Skeletal muscle tissue (tissue), 4 donors: Measurements from ENCODE around the gene SLC26A11. TPM values are rescaled to one million over a fixed set of nuclear protein-coding genes. Genes with fewer than 3 reads are reported as not detected.
"Not testable (repeated sequence)": the region's sequence is repeated elsewhere in the genome, so short reads cannot be mapped to it uniquely, and the experiment has no call there.

Experiments used
- H3K27ac ChIP-seq: one replicate; pipeline ENCODE4 v1.7.0; 2013; ENCODE audit warnings: mild to moderate bottlenecking, low read depth, low read length, inconsistent platforms
- H3K27me3 ChIP-seq, 3 donors: one replicate each; pipeline ENCODE4 v1.7.0; 2013; ENCODE audit warnings: low read length in 3 of 3; ENCODE audit not compliant: control insufficient read depth in 3 of 3, insufficient read depth in 3 of 3
- H3K36me3 ChIP-seq, 3 donors: one replicate each; pipeline ENCODE4 v1.7.0; 2013; ENCODE audit warnings: low read length in 3 of 3; ENCODE audit not compliant: control insufficient read depth in 3 of 3, insufficient read depth in 3 of 3
- H3K4me1 ChIP-seq, 3 donors: one replicate each; pipeline ENCODE4 v1.7.0; 2013; ENCODE audit warnings: low read length in 3 of 3, mild to moderate bottlenecking in 3 of 3; ENCODE audit not compliant: control insufficient read depth in 3 of 3, insufficient read depth in 3 of 3
- H3K4me3 ChIP-seq, 3 donors: one replicate each; pipeline ENCODE4 v1.7.0; 2013; ENCODE audit warnings: low read length in 3 of 3
- H3K9ac ChIP-seq, 3 donors: one replicate each; pipeline ENCODE4 v1.7.0; 2013; ENCODE audit warnings: low read length in 3 of 3, mild to moderate bottlenecking in 3 of 3, moderate library complexity in 2 of 3, low read depth in 1 of 3
- H3K9me3 ChIP-seq, 3 donors: one replicate each; pipeline ENCODE4 v1.7.0; 2013; ENCODE audit warnings: low read length in 3 of 3; ENCODE audit not compliant: control insufficient read depth in 3 of 3
- total RNA-seq: library from RNA; depleted of rRNA; stranded (reverse); fragments of >200 nt; gene quantifications from one replicate; pipeline ENCODE4 v1.2.3, GENCODE V29; 2014
- donor health status: Osteomylitis.

Gene SLC26A11
- total RNA-seq, 1 donor from 2014 or later: 7.3 TPM

DNA sequence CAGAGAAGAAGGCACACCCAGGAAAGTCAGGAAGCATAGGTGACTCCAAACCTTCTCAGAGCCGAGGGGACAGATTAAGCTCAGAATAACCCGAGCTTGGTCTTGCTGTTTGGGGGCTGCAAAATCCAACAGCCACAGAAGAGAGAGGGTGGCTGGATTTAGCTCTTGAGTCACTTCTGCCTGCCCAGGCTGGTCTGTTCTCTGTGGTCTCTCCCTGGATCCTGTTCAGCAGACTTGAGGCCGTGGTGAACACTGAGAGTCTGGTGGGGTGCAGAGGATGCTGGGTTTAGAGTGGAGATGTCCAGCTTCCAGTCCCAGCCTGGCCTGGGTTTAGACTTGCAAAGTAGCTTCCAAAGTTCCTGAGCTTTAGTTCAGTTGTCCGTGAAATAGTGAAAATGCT lies 8.8 kb downstream of the SLC26A11 start:
- peaks cover under 1 to 6% (median 4%) of the 10 kb centered on the region in 3 donors for H3K4me1 ChIP-seq
- H3K9ac ChIP-seq: no peak overlapping the region
- no peak overlapping the region for H3K27ac ChIP-seq
- peaks cover 0 to 6% (median 0%) of the 10 kb centered on the region in 3 donors for H3K9me3 ChIP-seq
- no peaks in the 10 kb centered on the region for H3K27me3 ChIP-seq
- H3K36me3 ChIP-seq: peaks cover 22 to 38% (median 28%) of the 10 kb centered on the region in 3 donors
- H3K4me3 ChIP-seq: no peak overlapping the region

DNA sequence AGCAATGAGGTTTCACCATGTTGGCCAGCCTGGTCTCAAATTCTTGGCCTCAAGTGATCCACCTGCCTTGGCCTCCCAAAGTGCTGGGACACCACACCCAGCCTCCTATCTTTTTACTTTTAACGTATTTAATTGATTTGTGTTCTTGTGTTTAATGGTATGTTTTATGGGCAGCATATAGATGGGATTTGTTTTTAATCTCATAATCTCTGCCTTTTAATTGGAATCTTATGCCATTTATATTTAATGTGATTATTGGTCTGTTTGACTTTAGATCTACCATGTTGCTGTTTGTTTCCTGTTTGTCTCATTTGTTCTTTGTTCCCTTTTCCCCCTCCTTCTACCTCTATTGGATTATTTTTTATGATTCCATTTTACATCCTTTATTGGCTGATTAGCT lies 12.2 kb downstream of the SLC26A11 start:
- Histone ChIP-seq H3K4me3 (no peak overlapping the region), H3K36me3 (peaks cover 27 to 42% (median 37%) of the 10 kb centered on the region in 3 donors), H3K27me3 (no peaks in the 10 kb centered on the region), H3K9me3 (peaks cover 0 to 6% (median 0%) of the 10 kb centered on the region in 3 donors), H3K27ac (no peak overlapping the region), H3K4me1 (no peaks in the 10 kb centered on the region), H3K9ac (no peak overlapping the region)

DNA sequence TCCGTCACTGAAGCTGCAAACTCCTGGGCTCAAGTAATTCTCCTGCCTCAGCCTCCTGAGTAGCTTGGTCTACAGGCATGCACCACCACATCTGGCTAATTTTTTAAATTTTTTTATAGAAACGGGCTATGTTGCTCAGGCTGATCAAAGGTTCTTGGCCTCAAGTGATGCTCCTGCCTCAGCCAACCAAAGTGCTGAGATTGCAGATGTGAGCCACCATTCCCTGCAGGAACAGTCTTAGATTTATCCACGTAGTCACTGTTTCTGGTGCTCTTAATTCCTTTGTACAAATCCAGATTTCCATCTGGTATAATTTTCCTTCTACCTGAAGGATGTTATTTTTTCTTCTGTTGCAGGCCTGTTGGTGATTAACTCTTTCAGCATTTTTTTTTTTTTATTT lies 13.0 kb downstream of the SLC26A11 start:
- Histone ChIP-seq H3K9ac (no peak overlapping the region), H3K4me1 (no peaks in the 10 kb centered on the region), H3K27me3 (no peaks in the 10 kb centered on the region), H3K27ac (no peak overlapping the region), H3K9me3 (peaks cover 0 to 6% (median 0%) of the 10 kb centered on the region in 3 donors), H3K4me3 (no peak overlapping the region), H3K36me3 (peaks cover 27 to 46% (median 41%) of the 10 kb centered on the region in 3 donors)

DNA sequence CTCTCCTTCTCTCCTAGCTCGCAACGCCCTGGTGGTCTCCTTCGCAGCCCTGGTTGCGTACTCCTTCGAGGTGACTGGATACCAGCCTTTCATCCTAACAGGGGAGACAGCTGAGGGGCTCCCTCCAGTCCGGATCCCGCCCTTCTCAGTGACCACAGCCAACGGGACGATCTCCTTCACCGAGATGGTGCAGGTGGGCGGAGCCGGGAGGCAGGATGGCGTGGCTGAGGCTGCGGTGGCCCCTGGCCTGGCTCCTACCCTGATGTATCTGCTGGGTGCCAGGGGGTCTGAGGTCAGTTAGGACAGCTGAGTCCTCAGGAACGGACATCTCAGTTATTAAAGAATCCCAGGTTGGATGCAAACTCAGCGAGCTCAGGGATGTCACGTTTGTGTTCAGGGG lies 16.7 kb downstream of the SLC26A11 start:
- Histone ChIP-seq H3K4me1 (no peaks in the 10 kb centered on the region), H3K27ac (no peak overlapping the region), H3K9me3 (peaks cover 0 to 6% (median 0%) of the 10 kb centered on the region in 3 donors), H3K27me3 (no peaks in the 10 kb centered on the region), H3K4me3 (no peak overlapping the region), H3K9ac (no peak overlapping the region), H3K36me3 (peaks cover 29 to 39% (median 33%) of the 10 kb centered on the region in 3 donors)

DNA sequence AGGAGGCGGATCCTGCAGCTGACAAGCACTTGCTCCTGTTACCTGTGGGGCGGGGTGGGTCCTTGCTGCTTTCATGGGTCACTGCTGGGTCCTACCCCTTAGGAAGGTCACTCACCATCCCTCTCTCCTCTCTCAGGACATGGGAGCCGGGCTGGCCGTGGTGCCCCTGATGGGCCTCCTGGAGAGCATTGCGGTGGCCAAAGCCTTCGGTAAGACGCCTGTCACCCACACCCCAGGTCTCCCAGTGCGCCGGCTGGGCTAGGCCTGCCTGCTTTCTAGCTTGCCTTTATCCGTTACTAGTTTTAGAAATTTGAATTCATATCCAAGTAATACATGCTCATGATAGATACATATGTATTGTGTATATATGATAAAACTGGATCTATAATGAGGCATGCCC lies 17.2 kb downstream of the SLC26A11 start:
- peaks cover 29 to 39% (median 30%) of the 10 kb centered on the region in 3 donors for H3K36me3 ChIP-seq

DNA sequence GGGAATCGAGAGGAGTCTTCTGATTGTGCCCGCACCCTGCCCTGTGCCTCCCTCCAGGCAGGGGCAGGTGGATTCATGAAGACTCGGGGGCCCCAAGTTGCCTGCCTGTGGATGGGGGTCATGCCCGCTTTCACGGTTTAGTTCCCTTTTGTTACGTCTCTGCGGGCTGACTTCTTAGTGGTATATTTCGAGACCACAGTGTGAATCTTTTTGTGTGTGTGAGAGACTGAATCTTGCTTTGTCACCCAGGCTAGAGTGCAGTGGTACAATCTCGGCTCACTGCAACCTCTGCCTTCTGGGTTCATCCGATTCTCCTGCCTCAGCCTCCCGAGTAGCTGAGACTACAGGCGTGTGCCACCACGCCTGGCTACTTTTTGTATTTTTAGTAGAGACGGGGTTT lies 22.3 kb downstream of the SLC26A11 start:
- Histone ChIP-seq H3K4me3 (no peak overlapping the region), H3K9me3 (peaks cover 0 to 3% (median 0%) of the 10 kb centered on the region in 3 donors), H3K27ac (no peak overlapping the region), H3K27me3 (no peaks in the 10 kb centered on the region), H3K9ac (no peak overlapping the region), H3K4me1 (peaks cover 15 to 22% (median 16%) of the 10 kb centered on the region in 3 donors), H3K36me3 (peaks cover 23 to 27% (median 25%) of the 10 kb centered on the region in 3 donors)

More for the DNA sequence above, 17.2 kb downstream of the SLC26A11 start:
- no peak overlapping the region for H3K4me3 ChIP-seq
- H3K27me3 ChIP-seq: no peaks in the 10 kb centered on the region
- no peak overlapping the region for H3K27ac ChIP-seq
- H3K9me3 ChIP-seq: peaks cover 0 to 6% (median 0%) of the 10 kb centered on the region in 3 donors
- no peaks in the 10 kb centered on the region for H3K4me1 ChIP-seq
- no peak overlapping the region for H3K9ac ChIP-seq

DNA sequence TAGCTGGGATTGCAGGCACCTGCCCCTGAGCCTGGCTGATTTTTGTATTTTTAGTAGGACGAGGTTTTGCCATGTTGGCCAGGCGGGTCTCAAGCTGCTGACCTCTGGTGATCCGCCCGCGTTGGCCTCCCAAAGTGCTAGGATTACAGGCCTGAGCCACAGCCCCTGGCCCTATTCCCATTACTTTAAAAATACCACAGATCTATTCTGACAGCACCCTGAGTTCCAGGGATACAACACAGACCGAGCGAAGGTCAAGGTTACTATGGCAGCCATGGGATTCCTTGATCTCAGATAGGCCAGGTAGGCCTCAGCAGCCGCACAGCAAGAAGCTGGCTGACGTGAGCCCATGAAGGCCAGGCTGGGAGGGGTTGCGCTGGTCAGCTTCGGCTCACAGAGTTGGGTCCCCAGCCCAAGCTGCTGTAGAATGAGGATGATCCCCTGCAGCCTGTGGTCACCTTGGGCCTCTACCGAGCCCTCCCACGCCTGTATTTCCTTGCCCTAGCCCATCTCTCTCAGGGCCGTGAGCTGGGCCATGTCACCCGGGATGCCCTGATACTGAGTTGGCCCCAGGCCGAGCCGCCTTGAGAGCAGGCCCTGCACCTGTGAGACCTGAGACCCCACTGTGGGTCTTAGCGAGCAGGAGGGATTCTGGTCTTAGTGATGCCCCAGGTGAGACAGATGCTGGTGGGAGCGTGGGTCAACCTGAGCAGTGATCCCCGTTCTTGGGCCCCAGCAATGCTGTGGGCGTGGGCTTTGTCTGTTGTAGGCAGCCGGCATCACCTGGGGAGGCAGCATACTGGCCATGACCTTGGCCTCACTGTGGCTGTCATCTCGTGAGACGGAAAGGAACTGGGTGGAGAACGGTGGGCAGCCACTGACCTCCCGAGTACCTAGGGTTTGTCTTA lies 23.6 kb downstream of the SLC26A11 start:
- peak overlapping the region in 1 of 3 donors; percentile 13 for H3K4me3 ChIP-seq
- H3K27ac ChIP-seq: peak overlapping the region; percentile 80
- H3K27me3 ChIP-seq: no peaks in the 10 kb centered on the region
- peaks cover 0 to 3% (median 0%) of the 10 kb centered on the region in 3 donors for H3K9me3 ChIP-seq
- peak overlapping the region; percentile 12 to 60 (median 45) for H3K9ac ChIP-seq
- peaks cover 15 to 22% (median 16%) of the 10 kb centered on the region in 3 donors for H3K4me1 ChIP-seq
- peaks cover 16 to 22% (median 19%) of the 10 kb centered on the region in 3 donors for H3K36me3 ChIP-seq

DNA sequence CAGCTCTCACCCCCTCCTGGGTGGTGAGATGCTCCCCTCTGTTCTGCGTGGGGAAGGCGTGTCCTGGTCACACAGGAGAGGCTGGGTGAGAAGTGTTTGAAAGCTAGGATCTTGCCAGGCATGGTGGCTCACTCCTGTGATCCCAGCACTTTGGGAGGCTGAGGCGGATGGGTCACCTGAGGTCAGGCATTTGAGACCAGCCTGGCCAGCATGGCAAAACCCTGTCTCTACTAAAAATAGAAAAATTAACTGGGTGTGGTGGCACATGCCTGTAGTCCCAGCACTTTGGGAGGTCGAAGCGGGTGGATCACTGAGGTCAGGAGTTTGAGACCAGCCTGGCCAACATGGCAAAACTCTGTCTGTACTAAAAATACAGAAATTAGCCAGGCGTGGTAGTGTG lies 24.2 kb downstream of the SLC26A11 start:
- H3K9me3 ChIP-seq, H3K4me3 ChIP-seq, H3K27me3 ChIP-seq: not testable (repeated sequence)
- Histone ChIP-seq H3K9ac (peak overlapping the region in 1 of 3 donors; percentile 6), H3K4me1 (peaks cover 15 to 22% (median 16%) of the 10 kb centered on the region in 3 donors), H3K27ac (peak overlapping the region; percentile 80), H3K36me3 (peaks cover 20 to 26% (median 24%) of the 10 kb centered on the region in 3 donors)

DNA sequence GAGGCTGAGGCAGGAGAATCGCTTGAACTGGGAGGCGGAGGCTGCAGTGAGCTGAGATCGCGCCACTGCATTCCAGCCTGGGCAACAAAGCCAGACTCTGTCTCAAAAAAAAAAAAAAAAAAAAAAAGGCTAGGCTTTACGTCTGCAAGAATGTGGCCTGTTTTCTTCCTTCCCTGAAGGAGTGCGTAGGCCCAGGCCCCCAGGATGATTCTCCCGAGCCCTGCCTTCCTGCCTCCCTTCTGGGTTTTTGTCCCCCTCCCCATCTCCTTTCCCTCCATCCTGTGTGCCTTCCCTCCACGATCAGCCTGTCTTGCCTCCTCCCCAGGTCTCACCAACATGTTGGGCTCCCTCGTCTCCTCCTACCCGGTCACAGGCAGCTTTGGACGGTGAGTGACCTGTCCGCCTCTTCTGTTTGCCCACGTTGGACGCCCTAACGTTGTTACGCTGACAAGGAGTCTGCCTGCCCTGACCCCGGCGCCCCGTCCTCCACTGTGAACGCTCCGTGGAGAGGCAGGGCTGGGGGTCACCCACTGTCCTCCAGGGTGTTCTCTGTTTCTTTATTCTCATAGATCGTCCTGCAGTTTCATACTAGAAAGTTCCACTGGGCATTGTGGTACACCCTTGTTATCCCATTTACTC lies 24.8 kb downstream of the SLC26A11 start:
- H3K27ac ChIP-seq: no peak overlapping the region
- H3K4me3 ChIP-seq: no peak overlapping the region
- H3K4me1 ChIP-seq: peaks cover 15 to 22% (median 16%) of the 10 kb centered on the region in 3 donors
- peaks cover 0 to 3% (median 0%) of the 10 kb centered on the region in 3 donors for H3K9me3 ChIP-seq
- H3K27me3 ChIP-seq: no peaks in the 10 kb centered on the region
- H3K9ac ChIP-seq: no peak overlapping the region
- peaks cover 24 to 31% (median 24%) of the 10 kb centered on the region in 3 donors for H3K36me3 ChIP-seq
